Endothelial cell (in vitro differentiated cells): ENCODE results near the gene PRAMEF33. TPM values are rescaled to one million over a fixed set of nuclear protein-coding genes. Genes with fewer than 3 reads are reported as not detected.
"Not testable (repeated sequence)": the region's sequence is repeated elsewhere in the genome, so short reads cannot be mapped to it uniquely, and the experiment has no call there.

Experiments used
- DNase-seq: peaks from one replicate; pipeline ENCODE4 v3.0.0; 2021; ENCODE audit warnings: low spot score
- H3K27ac Mint-ChIP-seq: one replicate; pipeline ENCODE4 v1.8.0; 2021; ENCODE audit warnings: mixed read lengths, inconsistent platforms; ENCODE audit not compliant: unreplicated experiment
- H3K27me3 Mint-ChIP-seq: one replicate; pipeline ENCODE4 v1.8.0; 2021; ENCODE audit warnings: mild to moderate bottlenecking, moderate library complexity, mixed read lengths, inconsistent platforms; ENCODE audit not compliant: unreplicated experiment
- H3K36me3 Mint-ChIP-seq: one replicate; pipeline ENCODE4 v1.8.0; 2021; ENCODE audit warnings: mild to moderate bottlenecking, low read depth, mixed read lengths, inconsistent platforms; ENCODE audit not compliant: unreplicated experiment
- H3K4me1 Mint-ChIP-seq: one replicate; pipeline ENCODE4 v1.8.0; 2021; ENCODE audit warnings: mild to moderate bottlenecking, mixed read lengths, inconsistent platforms; ENCODE audit not compliant: unreplicated experiment
- H3K4me3 Mint-ChIP-seq: one replicate; pipeline ENCODE4 v1.8.0; 2021; ENCODE audit warnings: mild to moderate bottlenecking, mixed read lengths, inconsistent platforms; ENCODE audit not compliant: unreplicated experiment
- H3K9me3 Mint-ChIP-seq: one replicate; pipeline ENCODE4 v1.8.0; 2021; ENCODE audit warnings: mixed read lengths, inconsistent platforms; ENCODE audit not compliant: unreplicated experiment
- CTCF ChIP-seq: fragments of 200-600 bp; sonication (generic); IDR thresholded peaks from one replicate; pipeline ENCODE4 v1.5.0; 2021; ENCODE audit warnings: antibody characterized with exemption; ENCODE audit not compliant: unreplicated experiment
- total RNA-seq: library from RNA; stranded (reverse); fragmentation: NEBNext Ultra II Directional; extraction: Animal tissue kit (Norgen Biotek cat#: 25700); gene quantifications from one replicate; pipeline ENCODE4 v1.2.1, GENCODE V29; 2021; ENCODE audit not compliant: unreplicated experiment

Gene PRAMEF33
- total RNA-seq, 1 donor from 2014 or later, result not detected

- not testable (repeated sequence) for H3K27me3 Mint-ChIP-seq, H3K4me3 Mint-ChIP-seq, DNase-seq, H3K36me3 Mint-ChIP-seq, H3K27ac Mint-ChIP-seq, H3K9me3 Mint-ChIP-seq, H3K4me1 Mint-ChIP-seq
Measured at GRCh38 chr1:13347034-13347433, 43.7 kb downstream of the PRAMEF33 start, which contains the start of gene PRAMEF14. TSS of gene PRAMEF14 (minus strand) at chr1:13347134. CDS start at chr1:13345314, 1,820 bp downstream.

- not testable (repeated sequence) for H3K27ac Mint-ChIP-seq, H3K9me3 Mint-ChIP-seq, H3K36me3 Mint-ChIP-seq, H3K4me1 Mint-ChIP-seq, DNase-seq, H3K4me3 Mint-ChIP-seq, H3K27me3 Mint-ChIP-seq
Measured at GRCh38 chr1:13353476-13353875, 50.1 kb downstream of the PRAMEF33 start.

GRCh38 chr1:13354475-13354874 lies 51.1 kb downstream of the PRAMEF33 start:
- H3K4me1 Mint-ChIP-seq, H3K27ac Mint-ChIP-seq, H3K4me3 Mint-ChIP-seq, DNase-seq, H3K9me3 Mint-ChIP-seq, H3K27me3 Mint-ChIP-seq, H3K36me3 Mint-ChIP-seq: not testable (repeated sequence)
- TF ChIP-seq CTCF, result peak; percentile 12

GRCh38 chr1:13356774-13357173 lies 53.4 kb downstream of the PRAMEF33 start:
- peak; percentile 43 for DNase-seq
- H3K27ac Mint-ChIP-seq, result not testable (repeated sequence)

More at GRCh38 chr1:13356774-13357173, 53.4 kb downstream of the PRAMEF33 start:
- not testable (repeated sequence) for H3K27me3 Mint-ChIP-seq, H3K36me3 Mint-ChIP-seq, H3K9me3 Mint-ChIP-seq, H3K4me3 Mint-ChIP-seq, H3K4me1 Mint-ChIP-seq
- peak; percentile 51 for TF ChIP-seq CTCF

Other genes starting within 250 kb of the PRAMEF33 start
- not detected for gene PRAMEF27, start 247.0 kb upstream of the PRAMEF33 start, total RNA-seq
- gene HNRNPCL3, start 242.8 kb upstream of the PRAMEF33 start, total RNA-seq, result not detected
- gene PRAMEF25, start 232.8 kb upstream of the PRAMEF33 start, total RNA-seq, result not detected
- not detected for gene HNRNPCL2, start 186.7 kb upstream of the PRAMEF33 start, total RNA-seq
- gene PRAMEF26, start 147.5 kb upstream of the PRAMEF33 start, total RNA-seq, result not detected
- not detected for gene HNRNPCL4, start 137.9 kb upstream of the PRAMEF33 start, total RNA-seq
- gene PRAMEF9, start 131.7 kb upstream of the PRAMEF33 start, total RNA-seq, result not detected
- gene PRAMEF13, start 102.1 kb upstream of the PRAMEF33 start, total RNA-seq, result not detected
- gene PRAMEF18, start 77.4 kb upstream of the PRAMEF33 start, total RNA-seq, result not detected
- gene PRAMEF5, start 49.3 kb upstream of the PRAMEF33 start, total RNA-seq, result not detected
- gene PRAMEF8, start 18.4 kb upstream of the PRAMEF33 start, total RNA-seq, result not detected
- gene PRAMEF15, start 12.0 kb downstream of the PRAMEF33 start, total RNA-seq, result not detected
- gene PRAMEF14, start 43.6 kb downstream of the PRAMEF33 start, total RNA-seq, result not detected
- gene PRAMEF19, start 68.4 kb downstream of the PRAMEF33 start, total RNA-seq, result not detected
- gene PRAMEF17, start 86.1 kb downstream of the PRAMEF33 start, total RNA-seq, result not detected
- gene PRAMEF20, start 106.9 kb downstream of the PRAMEF33 start, total RNA-seq, result not detected
- not detected for gene LRRC38, start 210.5 kb downstream of the PRAMEF33 start, total RNA-seq